Prostate gland (tissue), 2 donors: ENCODE measurements around the gene FEM1C.

Source experiments
- POLR2A ChIP-seq: fragments of 450-650 bp; IDR thresholded peaks from one replicate; pipeline ENCODE4 v1.6.1; 2016; ENCODE audit warnings: antibody characterized with exemption, mild to moderate bottlenecking
- POLR2AphosphoS5 ChIP-seq: sonication (generic); formaldehyde crosslinking; IDR thresholded peaks from one replicate; pipeline ENCODE4 v1.6.1; 2017; ENCODE audit warnings: antibody characterized with exemption
- TF ChIP-seq, protein P1 (sequence below), 4 experiments: fragments of 200-600 bp in 2 of 4; fragments of 450-650 bp in 2 of 4; sonication (generic) in 2 of 4; IDR thresholded peaks; 1 replicate in 3 of 4; 2 replicates in 1 of 4; pipeline ENCODE4 v1.5.1; 2016 to 2019; ENCODE audit warnings: antibody characterized with exemption in 4 of 4, mild to moderate bottlenecking in 2 of 4, moderate library complexity in 2 of 4

GRCh38 chr5:115477581-115477980, 67.0 kb downstream of the FEM1C start:
- no peak for TF ChIP-seq POLR2A
- TF ChIP-seq, protein P1, sequence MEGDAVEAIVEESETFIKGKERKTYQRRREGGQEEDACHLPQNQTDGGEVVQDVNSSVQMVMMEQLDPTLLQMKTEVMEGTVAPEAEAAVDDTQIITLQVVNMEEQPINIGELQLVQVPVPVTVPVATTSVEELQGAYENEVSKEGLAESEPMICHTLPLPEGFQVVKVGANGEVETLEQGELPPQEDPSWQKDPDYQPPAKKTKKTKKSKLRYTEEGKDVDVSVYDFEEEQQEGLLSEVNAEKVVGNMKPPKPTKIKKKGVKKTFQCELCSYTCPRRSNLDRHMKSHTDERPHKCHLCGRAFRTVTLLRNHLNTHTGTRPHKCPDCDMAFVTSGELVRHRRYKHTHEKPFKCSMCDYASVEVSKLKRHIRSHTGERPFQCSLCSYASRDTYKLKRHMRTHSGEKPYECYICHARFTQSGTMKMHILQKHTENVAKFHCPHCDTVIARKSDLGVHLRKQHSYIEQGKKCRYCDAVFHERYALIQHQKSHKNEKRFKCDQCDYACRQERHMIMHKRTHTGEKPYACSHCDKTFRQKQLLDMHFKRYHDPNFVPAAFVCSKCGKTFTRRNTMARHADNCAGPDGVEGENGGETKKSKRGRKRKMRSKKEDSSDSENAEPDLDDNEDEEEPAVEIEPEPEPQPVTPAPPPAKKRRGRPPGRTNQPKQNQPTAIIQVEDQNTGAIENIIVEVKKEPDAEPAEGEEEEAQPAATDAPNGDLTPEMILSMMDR (IDR thresholded peaks at IDR 0.05) = no peak
- TF ChIP-seq POLR2AphosphoS5 = no peak
